Kidney epithelial cell (primary cell): ENCODE results near the gene DYNC1I1. TPM values are rescaled to one million over a fixed set of nuclear protein-coding genes. Genes with fewer than 3 reads are reported as not detected.

ENCODE experiments used
- DNase-seq: peaks from one replicate; pipeline ENCODE4 v3.0.0-alpha.2; 2010; ENCODE audit warnings: low read depth
- H3K27me3 ChIP-seq: 2 replicates; pipeline ENCODE4 v1.6.0; 2011; ENCODE audit warnings: low read length; ENCODE audit not compliant: control insufficient read depth, insufficient read depth
- H3K36me3 ChIP-seq: 2 replicates; pipeline ENCODE4 v1.5.1; 2011; ENCODE audit warnings: low read length; ENCODE audit not compliant: control insufficient read depth, insufficient read depth
- H3K4me3 ChIP-seq: 2 replicates; pipeline ENCODE4 v1.5.1; 2011; ENCODE audit warnings: low read depth, mild to moderate bottlenecking, control low read depth, low read length
- total RNA-seq: library from RNA; depleted of rRNA; stranded (reverse); fragments of >200 nt; gene quantifications from 2 replicates; pipeline ENCODE4 v1.2.3, GENCODE V29; 2015
- TF ChIP-seq, protein P1 (sequence below): IDR thresholded peaks from 2 replicates; pipeline ENCODE4 v1.5.1; 2011; ENCODE audit warnings: mild to moderate bottlenecking, moderate library complexity, low read length, control low read depth, inconsistent platforms; ENCODE audit not compliant: insufficient read depth, poor library complexity, severe bottlenecking

The DYNC1I1 gene
- total RNA-seq, 1 donor from 2014 or later: 0.08 TPM

DNA sequence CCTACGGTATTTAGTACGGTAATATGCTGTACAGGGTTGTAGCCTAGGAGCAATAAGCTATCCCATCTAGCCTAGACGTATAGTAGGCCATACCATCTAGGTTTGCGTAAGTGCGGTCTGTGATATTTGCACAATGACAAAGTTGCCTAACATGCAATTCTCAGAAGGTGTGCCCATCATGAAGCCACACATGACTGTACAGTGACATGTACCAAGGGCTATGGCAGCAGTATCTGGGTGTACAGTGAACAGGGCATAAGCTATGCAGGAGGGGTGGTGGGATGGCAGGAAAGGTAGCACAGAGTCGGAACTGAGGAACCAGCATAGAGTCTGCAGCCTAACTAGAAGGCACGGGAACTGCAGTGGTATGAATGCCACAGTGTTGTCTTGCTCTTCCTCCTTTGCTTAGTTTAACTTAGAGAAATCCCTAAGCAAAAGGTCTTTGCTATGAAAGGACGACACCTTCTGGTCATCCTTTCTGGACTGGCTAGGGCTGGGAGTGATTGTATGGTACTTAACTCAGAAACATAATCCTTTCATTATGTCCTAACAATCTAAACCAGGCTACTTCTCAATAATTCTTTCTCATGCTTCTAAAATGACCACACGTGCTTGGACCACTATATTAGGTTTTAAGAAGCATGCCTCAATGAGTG is 93.5 kb downstream of the DYNC1I1 start:
- TF ChIP-seq, protein P1, sequence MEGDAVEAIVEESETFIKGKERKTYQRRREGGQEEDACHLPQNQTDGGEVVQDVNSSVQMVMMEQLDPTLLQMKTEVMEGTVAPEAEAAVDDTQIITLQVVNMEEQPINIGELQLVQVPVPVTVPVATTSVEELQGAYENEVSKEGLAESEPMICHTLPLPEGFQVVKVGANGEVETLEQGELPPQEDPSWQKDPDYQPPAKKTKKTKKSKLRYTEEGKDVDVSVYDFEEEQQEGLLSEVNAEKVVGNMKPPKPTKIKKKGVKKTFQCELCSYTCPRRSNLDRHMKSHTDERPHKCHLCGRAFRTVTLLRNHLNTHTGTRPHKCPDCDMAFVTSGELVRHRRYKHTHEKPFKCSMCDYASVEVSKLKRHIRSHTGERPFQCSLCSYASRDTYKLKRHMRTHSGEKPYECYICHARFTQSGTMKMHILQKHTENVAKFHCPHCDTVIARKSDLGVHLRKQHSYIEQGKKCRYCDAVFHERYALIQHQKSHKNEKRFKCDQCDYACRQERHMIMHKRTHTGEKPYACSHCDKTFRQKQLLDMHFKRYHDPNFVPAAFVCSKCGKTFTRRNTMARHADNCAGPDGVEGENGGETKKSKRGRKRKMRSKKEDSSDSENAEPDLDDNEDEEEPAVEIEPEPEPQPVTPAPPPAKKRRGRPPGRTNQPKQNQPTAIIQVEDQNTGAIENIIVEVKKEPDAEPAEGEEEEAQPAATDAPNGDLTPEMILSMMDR: peak; percentile 45
- no peak for DNase-seq
- H3K36me3 ChIP-seq: no peaks in the 10 kb centered on the region
- no peaks in the 10 kb centered on the region for H3K27me3 ChIP-seq
- no peak overlapping the region for H3K4me3 ChIP-seq

DNA sequence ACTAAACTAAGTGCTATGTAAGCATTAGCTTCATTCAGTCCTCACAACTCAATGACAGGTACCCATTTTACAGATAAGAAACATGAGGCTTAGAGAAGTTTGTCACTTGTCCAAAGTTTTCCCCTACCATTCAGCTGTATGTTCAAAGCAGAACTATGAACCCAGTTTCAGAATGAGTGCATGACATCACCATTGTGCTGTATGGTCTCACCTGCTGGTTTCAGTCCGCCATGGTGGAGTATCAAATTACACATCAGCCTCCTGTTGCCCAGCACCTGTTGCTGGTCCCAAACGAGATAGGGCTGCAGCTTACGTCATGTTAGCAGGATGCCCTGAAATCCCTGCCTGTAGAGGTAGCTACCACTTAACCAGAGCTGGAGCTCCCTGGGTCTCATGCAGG is 95.0 kb downstream of the DYNC1I1 start:
- no peak for DNase-seq
- TF ChIP-seq, protein P1: no peak
- no peak overlapping the region for H3K4me3 ChIP-seq

DNA sequence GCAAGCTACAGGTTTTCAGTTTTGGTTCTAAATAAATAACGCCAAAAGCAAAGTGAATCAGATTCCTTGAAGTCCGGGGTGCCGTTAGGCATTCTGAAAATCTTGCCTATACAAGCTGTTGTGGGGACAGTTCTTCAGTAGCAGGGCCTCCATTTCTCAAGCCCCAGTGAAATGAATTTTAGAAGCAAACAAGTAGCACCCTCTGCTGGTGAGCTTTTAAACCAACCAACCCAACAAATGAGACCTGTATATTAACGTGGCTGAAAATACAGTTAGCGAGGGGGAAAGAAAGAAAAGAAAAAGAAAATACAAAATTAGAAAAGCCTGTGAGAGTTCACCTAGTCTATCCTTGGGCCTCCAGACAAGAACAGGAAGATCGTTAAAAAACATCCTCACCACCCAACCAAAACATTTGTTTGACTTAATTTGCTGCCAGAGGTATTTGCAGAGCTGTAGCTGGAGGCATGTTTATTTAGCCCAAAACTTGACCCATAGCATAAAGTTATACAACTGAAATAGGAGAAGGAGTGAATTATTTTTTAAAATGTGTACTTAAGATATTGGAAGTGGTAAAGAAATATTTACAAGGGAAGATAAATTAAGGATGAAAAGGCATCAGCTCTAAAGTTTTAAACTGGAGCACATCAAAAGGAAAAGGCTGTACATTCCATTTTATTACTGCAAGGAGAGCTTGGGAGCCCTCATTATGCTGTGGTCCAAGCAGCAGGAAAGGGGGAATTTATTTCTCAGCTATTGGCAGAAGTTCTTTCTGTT is 98.9 kb downstream of the DYNC1I1 start:
- TF ChIP-seq, protein P1: peak; percentile 67
- no peaks in the 10 kb centered on the region for H3K27me3 ChIP-seq
- no peaks in the 10 kb centered on the region for H3K36me3 ChIP-seq
- DNase-seq: no peak
- H3K4me3 ChIP-seq: no peak overlapping the region

More for the DNA sequence above, 95.0 kb downstream of the DYNC1I1 start:
- no peaks in the 10 kb centered on the region for H3K27me3 ChIP-seq
- no peaks in the 10 kb centered on the region for H3K36me3 ChIP-seq

DNA sequence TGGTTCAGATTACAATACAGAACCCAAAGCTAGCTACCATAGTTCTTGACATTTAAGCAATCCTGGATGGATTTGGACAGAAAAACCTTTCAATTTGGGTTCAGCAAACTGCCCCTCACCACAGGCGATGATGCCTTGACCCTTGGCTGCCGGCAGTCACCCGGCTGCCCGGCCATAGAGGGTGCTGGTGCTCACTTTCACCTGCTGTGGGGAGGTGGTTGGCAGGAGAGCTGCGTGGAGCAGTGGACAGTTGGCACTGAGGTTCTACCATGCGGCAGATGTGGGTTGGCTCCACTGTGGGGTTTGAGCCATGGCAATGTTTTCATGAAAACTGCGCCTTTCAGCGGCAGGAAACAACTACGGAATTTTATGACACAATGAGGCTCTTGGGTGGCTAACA is 99.5 kb downstream of the DYNC1I1 start:
- H3K36me3 ChIP-seq: no peaks in the 10 kb centered on the region
- H3K27me3 ChIP-seq: no peaks in the 10 kb centered on the region
- TF ChIP-seq, protein P1: no peak
- no peak for DNase-seq
- no peak overlapping the region for H3K4me3 ChIP-seq

DNA sequence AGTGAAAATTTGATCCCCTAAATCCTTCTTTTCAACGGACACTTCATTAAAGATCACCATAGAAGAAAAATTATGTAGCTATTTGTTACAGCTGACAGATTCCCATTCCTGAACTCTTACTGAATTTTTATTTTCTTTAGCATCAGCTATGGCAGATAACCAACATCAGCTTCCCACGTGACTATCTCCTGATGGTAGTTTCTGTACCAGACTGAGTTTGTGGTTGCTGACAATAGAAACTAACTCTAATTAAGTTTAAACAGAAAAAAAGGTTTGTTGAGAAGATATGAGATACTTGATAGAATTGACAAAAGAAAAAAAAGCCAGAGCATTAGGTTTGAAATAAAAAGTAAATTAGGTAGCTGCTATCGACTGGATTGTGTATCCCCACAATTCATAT is 101.8 kb downstream of the DYNC1I1 start:
- H3K36me3 ChIP-seq: no peaks in the 10 kb centered on the region
- DNase-seq: no peak
- no peaks in the 10 kb centered on the region for H3K27me3 ChIP-seq
- TF ChIP-seq, protein P1: no peak
- H3K4me3 ChIP-seq: no peak overlapping the region
